G401 (cell line): ENCODE measurements around the gene GPC6. TPM values are rescaled to one million over a fixed set of nuclear protein-coding genes. Genes with fewer than 3 reads are reported as not detected.

Experiments used
- DNase-seq: peaks from one replicate; pipeline ENCODE4 v3.0.0-alpha.2; 2015; ENCODE audit warnings: low spot score
- in situ Hi-C: cut with HindIII; loops from 2 replicates; pipeline ENCODE4 v1.10.0; 2016; ENCODE audit warnings: low sequenced_read_pairs, mixed read lengths
- total RNA-seq: library from RNA; depleted of rRNA; stranded (reverse); fragments of >200 nt; shearing (Covaris generic); gene quantifications from 2 replicates; pipeline ENCODE4 v1.2.3, GENCODE V29; 2014

GPC6 gene
- total RNA-seq, 1 experiment from 2014 or later: 2.1 TPM

DNA sequence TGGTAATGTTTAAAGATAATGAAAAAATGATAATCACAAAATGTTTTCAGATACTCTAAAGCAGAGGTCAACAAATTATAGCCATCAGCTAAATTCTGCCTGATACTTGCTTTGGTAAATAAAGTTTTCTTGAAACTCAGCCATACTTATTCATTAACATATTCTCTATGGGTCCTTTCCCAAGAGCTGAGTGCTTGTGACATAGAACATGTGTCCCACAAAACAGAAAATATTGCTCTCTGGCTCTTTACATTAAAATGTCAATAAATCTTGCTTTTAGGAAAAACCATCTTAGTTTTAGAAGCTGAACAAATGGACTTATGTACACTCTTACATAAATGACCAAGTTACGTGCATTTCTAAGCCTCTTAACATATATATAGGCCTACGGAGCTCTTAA lies 945.8 kb downstream of the GPC6 start:
- in situ Hi-C loops: no loop called here
- DNase-seq: no peak

DNA sequence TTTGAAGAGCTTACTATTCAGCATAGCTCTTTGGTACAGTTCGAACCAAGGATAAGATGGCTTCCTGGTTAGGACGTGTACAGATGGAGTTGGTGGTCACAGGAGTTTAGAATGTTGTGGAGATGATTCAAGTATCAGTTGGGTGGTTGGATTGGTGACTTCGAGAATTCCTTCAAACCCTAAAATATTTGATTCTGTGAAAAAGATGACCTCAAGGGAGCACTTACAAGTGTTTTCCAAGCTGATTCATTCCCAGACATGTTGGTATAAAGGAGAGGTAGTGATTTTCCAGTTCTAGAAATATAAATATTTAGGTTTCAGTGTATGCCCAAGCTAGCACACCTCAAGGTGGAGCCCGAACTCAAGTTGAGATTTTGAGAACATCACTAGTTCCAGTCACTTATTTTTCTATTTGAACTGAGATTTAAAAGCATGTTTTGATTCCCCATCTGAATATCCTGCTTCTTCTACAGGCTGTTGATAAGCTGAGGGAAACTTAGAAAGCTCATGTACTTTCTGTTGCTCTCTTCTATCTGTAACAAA lies 946.8 kb downstream of the GPC6 start:
- in situ Hi-C loops: no loop called here
- no peak for DNase-seq

GRCh38 chr13:94174009-94174408 lies 947.4 kb downstream of the GPC6 start:
- in situ Hi-C loops: no loop called here
- DNase-seq: no peak

- no peak for DNase-seq
- in situ Hi-C loops: no loop called here
Measured at GRCh38 chr13:94175076-94175475, 948.5 kb downstream of the GPC6 start.

DNA sequence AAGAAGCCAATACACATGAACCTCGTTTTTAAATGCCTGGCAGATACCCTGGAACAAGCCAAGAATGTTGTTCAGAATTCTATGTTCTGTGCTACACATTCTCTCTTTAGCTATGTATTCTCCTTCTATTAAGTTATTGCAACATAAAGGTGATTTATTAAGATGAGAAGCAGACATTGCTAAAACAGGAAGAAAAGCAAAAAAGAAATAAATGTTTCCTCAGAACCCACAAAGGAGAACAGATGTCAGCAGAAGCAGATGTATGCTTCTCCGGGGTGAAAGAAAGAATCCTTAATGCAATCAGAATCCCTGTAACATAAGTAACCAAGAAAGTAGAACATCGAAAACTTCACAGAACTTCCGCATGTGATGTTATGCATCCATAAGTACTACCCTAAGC lies 950.0 kb downstream of the GPC6 start:
- no peak for DNase-seq
- in situ Hi-C loops: no loop called here

DNA sequence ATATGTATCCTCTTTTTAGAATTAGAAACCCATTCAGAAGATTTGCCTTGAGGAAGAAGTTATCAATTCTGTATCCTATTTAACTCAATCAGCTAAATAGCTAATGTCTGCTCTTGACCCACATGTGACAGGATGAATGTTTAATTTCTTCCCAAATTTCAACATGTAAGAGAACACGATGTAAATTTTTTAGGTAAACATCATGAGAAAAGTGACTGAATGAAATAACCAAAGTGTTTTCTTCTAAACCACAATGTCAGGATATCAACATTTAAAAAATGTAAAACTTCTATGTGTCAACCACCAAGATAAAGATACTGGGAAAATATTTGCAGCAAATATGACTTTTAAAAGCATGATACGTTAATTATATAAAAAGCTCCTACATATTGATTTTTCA lies 950.4 kb downstream of the GPC6 start:
- in situ Hi-C loops: no loop called here
- DNase-seq: no peak

DNA sequence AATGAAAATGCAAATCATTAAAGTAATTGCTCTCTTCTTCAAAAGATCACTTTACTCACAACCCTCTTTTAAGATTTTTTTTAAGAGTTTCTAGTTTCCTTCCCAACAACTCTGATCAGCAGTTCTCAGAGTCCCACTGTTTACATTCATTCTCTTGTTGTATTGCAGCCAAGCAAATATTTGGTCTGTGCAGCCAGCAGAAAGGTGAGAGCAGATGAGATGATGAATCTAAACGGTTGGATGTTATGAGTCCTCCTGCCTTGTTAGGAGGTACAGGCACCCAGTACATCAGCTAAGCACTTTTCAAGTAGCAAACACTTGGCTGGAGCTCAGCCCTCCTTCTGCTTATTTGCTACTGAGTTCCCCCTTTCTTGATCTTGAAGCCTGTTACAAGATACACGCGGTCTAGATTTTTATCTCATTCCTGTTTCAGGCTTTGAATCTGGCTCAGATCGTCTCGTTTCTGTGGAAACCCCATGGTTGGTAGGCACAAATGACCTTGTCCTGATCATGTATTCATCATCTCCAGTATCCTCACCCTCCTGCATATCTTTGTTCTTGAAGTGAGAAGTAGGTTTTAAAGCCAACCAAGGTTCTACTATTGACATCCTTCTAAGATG lies 952.1 kb downstream of the GPC6 start:
- in situ Hi-C loops: no loop called here
- no peak for DNase-seq

DNA sequence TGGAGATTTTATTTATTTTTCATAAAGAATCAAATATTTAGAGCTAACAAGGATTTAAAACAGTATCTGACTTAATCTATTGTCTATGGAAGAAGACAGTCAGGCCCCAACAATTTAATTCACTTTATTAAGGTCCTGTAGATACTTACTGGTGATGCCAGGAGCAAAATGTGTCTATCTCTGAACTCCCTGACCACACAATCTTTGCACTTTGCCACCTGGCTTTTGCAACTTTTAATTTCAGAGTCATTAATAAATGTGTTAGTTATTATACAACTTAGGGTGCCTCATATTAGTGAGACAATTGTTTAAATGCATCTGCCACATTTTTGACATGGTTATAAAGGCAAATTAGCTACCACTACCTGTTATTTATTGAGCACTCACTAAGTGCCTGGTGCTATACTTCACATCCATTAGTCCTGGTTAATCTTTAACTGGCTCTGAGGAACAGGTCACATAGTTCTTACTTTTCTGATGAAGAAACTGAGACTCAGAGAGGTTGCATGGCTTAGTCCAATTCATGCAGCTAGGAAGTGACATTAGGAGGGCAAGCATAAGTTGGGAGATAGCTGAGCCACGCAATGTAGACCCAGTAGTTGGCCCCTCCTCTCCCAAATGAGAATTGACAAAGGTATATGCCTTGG lies 955.0 kb downstream of the GPC6 start:
- no peak for DNase-seq
- in situ Hi-C loops: no loop called here

GRCh38 chr13:94182185-94182761 lies 955.7 kb downstream of the GPC6 start:
- in situ Hi-C loops: no loop called here
- no peak for DNase-seq

DNA sequence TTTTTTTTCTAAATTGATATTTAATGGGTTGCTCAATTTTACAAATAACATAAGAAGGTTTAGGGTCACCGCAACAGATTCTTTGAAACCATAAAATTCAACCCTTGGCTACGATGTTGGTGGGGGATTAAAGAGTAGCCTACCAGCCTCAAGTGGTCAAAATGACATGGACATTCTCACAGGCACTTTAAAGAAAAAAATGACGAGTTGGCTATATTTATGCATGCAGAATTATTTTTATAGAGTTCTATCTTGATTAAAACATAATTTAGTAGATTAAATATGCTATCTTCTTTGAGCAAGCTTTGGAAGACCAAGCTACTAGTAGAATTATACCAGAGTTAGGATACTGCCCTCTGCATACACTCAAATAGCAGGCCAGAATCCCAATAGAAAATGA lies 959.9 kb downstream of the GPC6 start:
- in situ Hi-C loops: no loop called here

DNA sequence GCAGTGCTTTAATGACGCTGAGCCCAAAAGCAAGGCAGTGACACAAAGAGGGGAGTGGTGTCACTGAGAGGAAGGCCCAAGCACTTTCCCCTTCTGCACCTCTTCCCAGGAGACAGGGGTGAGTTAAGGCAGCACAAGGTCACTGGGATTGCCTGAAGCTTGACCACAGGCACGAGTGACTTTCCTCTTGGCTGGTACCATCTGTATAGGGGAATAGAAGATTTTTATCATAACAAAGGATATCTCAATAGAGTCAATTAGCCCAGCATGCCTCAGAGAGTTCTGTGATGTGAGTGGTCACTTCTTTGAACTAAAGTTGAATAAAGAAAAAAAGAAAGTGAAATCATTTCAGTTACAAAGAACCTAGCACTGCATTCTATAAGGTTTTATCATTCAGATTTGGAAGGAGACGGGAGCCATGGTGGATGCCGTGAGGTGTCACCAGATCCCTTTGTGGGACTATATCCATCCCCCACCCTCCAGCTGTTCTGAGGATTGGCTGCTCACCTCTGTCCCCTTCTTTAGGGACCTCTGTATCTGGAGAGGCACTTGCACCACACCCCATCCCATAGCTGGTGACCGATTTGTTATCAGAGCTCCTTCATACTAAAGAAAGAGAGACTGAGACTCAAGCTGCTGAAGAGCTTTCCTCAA lies 961.7 kb downstream of the GPC6 start:
- DNase-seq: no peak
- in situ Hi-C loops: no loop called here

More for the DNA sequence above, 959.9 kb downstream of the GPC6 start:
- no peak for DNase-seq

- in situ Hi-C loops: no loop called here
- peak; percentile 9 for DNase-seq
Measured at GRCh38 chr13:94192431-94192975, 965.9 kb downstream of the GPC6 start.

GRCh38 chr13:94195715-94196114 lies 969.1 kb downstream of the GPC6 start:
- DNase-seq: no peak
- in situ Hi-C loops: no loop called here

GRCh38 chr13:94196413-94196812 lies 969.8 kb downstream of the GPC6 start:
- in situ Hi-C loops: no loop called here
- no peak for DNase-seq

DNA sequence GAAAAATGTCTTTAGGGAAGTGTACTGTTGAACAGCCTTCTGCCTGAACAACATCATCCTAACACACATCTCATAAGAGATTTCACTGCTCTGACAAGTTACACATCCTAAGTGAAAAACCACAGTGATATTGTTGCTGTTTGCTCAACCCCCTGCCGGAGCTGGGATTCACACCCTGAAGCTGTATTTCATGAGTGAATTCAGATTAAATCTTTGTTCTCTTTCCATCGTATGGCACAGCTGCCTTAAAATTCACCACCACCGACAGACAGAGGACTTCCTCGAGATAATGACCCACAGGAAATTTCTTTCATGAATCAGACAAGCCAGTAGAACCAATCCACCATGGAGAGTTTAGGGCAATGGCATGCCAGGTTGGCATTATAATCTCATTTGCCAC lies 972.1 kb downstream of the GPC6 start:
- in situ Hi-C loops: no loop called here
- DNase-seq: no peak

DNA sequence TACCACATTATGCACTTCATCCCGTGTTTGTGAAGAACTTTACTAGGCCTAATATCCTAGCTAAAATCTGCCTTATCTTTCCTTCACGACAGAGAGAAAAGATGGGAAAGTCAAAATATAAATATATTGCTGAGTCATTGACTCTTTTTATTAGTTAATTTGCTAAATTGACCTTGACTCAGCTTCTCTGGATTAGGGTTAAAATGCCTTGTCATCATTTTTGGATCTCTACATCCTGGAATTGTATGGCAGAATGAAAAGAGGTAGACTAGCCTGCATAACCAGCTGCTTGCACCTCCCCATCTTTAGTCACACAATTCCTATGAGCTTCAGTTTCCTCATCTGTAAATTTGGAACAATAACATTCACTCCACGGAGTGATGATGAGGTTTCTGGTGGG lies 972.5 kb downstream of the GPC6 start:
- DNase-seq: no peak
- in situ Hi-C loops: no loop called here

- in situ Hi-C loops: no loop called here
Measured at GRCh38 chr13:94201022-94201421, 974.4 kb downstream of the GPC6 start.

GRCh38 chr13:94204163-94204562 lies 977.6 kb downstream of the GPC6 start:
- in situ Hi-C loops: no loop called here
- DNase-seq: no peak

More at GRCh38 chr13:94201022-94201421, 974.4 kb downstream of the GPC6 start:
- no peak for DNase-seq

DNA sequence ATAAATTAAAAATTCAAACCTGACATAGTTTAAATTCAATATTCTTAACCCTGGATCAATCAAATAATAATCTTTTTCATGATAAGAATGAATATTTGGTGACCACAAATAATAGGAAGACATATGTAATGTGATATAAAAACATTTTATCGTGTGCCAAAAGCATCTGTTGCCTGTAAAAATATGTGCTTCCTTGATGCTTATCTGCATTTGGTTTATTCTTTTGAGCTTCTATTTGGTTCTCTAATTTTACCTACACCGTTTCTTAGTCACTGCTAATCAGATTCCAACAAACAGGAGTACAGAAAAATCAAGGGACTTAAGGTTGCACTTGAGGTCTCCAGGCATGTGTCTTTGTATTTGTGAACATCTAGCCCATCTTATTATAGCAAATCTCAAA lies 978.3 kb downstream of the GPC6 start:
- no peak for DNase-seq
- in situ Hi-C loops: no loop called here

DNA sequence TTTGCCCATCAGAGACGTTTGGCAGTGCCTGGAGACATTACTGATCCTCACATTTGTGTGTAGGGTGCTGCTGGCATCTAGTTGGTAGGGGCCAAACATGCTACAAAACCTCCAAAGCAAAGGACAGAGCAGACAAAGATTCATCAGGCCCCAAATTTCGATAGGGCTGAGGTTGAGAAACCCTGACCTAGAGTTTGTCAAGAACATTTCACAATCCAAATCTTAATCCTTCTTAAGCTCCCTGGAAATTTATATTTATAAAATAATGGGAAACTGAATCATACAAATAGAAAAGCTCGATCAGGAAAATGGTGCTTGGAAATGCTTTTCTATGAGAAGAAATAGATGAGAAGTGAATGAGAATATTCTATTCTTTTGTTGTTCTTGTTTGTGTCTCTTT lies 979.3 kb downstream of the GPC6 start:
- no peak for DNase-seq
- in situ Hi-C loops: no loop called here
